Gastrocnemius medialis (tissue), 4 donors: ENCODE results near the gene EEF1A2. TPM values are rescaled to one million over a fixed set of nuclear protein-coding genes. Genes with fewer than 3 reads are reported as not detected.
A peak's percentile ranks its signal among the peaks of the same experiment; 100 is the strongest.

Source experiments
- ATAC-seq, 2 donors: fragments of 150-250 bp; one replicate each; pipeline ENCODE4 v1.9.1; 2016
- DNase-seq, 2 donors: peaks; one replicate each; pipeline ENCODE4 v3.0.0-alpha.2; 2019
- H3K27ac ChIP-seq, 4 donors: fragments of 200-600 bp; sonication (generic); 1 replicate in 1 of 4; 2 replicates in 3 of 4; pipeline ENCODE4 v1.5.1; 2016 to 2018; ENCODE audit warnings: mild to moderate bottlenecking in 2 of 4, moderate library complexity in 1 of 4
- H3K27me3 ChIP-seq, 3 donors: fragments of 200-600 bp; sonication (generic) in 2 of 3; 1 replicate in 1 of 3; 2 replicates in 2 of 3; pipeline versions ENCODE4 v1.5.1 to v1.6.0; 2016 to 2019; ENCODE audit warnings: mild to moderate bottlenecking in 1 of 3, moderate library complexity in 1 of 3
- H3K36me3 ChIP-seq, 2 donors: fragments of 200-600 bp; sonication (generic) in 1 of 2; one replicate each; pipeline ENCODE4 v1.5.1; 2017 to 2018
- H3K4me1 ChIP-seq, 2 donors: fragments of 200-600 bp; sonication (generic) in 1 of 2; one replicate each; pipeline ENCODE4 v1.5.1; 2016 to 2017; ENCODE audit warnings: mild to moderate bottlenecking in 2 of 2
- H3K4me3 ChIP-seq, 4 donors: fragments of 200-600 bp; sonication (generic) in 3 of 4; 1 replicate in 1 of 4; 2 replicates in 3 of 4; pipeline ENCODE4 v1.5.1; 2016 to 2019; ENCODE audit warnings: mild to moderate bottlenecking in 2 of 4
- H3K9me3 ChIP-seq, 3 donors: fragments of 200-600 bp; sonication (generic) in 2 of 3; 1 replicate in 1 of 3; 2 replicates in 2 of 3; pipeline ENCODE4 v1.5.1; 2016 to 2019
- CTCF ChIP-seq, 5 experiments: fragments of 450-650 bp in 3 of 5; fragments of 200-600 bp in 2 of 5; sonication (generic) in 2 of 5; IDR thresholded peaks in 4 of 5; conservative IDR thresholded peaks in 1 of 5; 1 replicate in 4 of 5; 2 replicates in 1 of 5; pipeline ENCODE4 v1.5.1; 2016 to 2019; ENCODE audit warnings: antibody characterized with exemption in 5 of 5, mild to moderate bottlenecking in 3 of 5, moderate library complexity in 3 of 5
- POLR2A ChIP-seq, 2 donors: fragments of 450-650 bp; IDR thresholded peaks; one replicate each; pipeline ENCODE4 v1.6.1; 2017; ENCODE audit warnings: antibody characterized with exemption in 2 of 2, mild to moderate bottlenecking in 2 of 2, moderate library complexity in 2 of 2
- in situ Hi-C, 4 donors: fragments of 200-750 bp; cut with MboI; loops; one replicate each; pipeline versions ENCODE4 v1.15.0 to v1.8.0; 2017; ENCODE audit warnings: low sequenced_read_pairs in 4 of 4
- intact Hi-C: fragments of 100-400 bp; cut with DNase I; formaldehyde crosslinking; loops from one replicate; pipeline ENCODE4 v1.15.1; 2023; ENCODE audit warnings: low total_unique reads
- total RNA-seq, 4 donors: library from RNA; depleted of rRNA; stranded (reverse); fragments of >200 nt; gene quantifications; one replicate each; pipeline versions ENCODE4 v1.1.0 to v1.2.3, GENCODE V29; 2016

The EEF1A2 gene
- total RNA-seq, 4 donors from 2014 or later = 1,736 to 2,603 (median 2,395) TPM

GRCh38 chr20:63487781-63488241, 11.1 kb downstream of the EEF1A2 start:
- in situ Hi-C loops (no loop called here), intact Hi-C loops (no loop called here)
- ATAC-seq (no peak), DNase-seq (no peak)
- H3K4me3 ChIP-seq = no peak overlapping the region
- H3K27ac ChIP-seq = peak overlapping the region in 1 of 4 donors; percentile 43
- TF ChIP-seq POLR2A (IDR thresholded peaks at IDR 0.05) (no peak), CTCF (IDR thresholded peaks at IDR 0.05 in 4 of 5, conservative IDR thresholded peaks at IDR 0.05 in 1 of 5) (no peak)
- H3K9me3 ChIP-seq = no peaks in the 10 kb centered on the region
- H3K4me1 ChIP-seq = peaks cover 0 to 5% of the 10 kb centered on the region in 2 donors
- H3K36me3 ChIP-seq = peaks cover 0 to 40% of the 10 kb centered on the region in 2 donors
- H3K27me3 ChIP-seq = no peaks in the 10 kb centered on the region

GRCh38 chr20:63487116-63487764, 11.6 kb downstream of the EEF1A2 start:
- H3K36me3 ChIP-seq = peaks cover 0 to 36% of the 10 kb centered on the region in 2 donors
- H3K9me3 ChIP-seq = no peaks in the 10 kb centered on the region
- H3K4me3 ChIP-seq = no peak overlapping the region
- peak overlapping the region in 1 of 4 donors; percentile 43 for H3K27ac ChIP-seq
- ATAC-seq = no peak
- DNase-seq = no peak
- no peaks in the 10 kb centered on the region for H3K27me3 ChIP-seq
- TF ChIP-seq POLR2A (IDR thresholded peaks at IDR 0.05) = no peak
- TF ChIP-seq CTCF (IDR thresholded peaks at IDR 0.05 in 4 of 5, conservative IDR thresholded peaks at IDR 0.05 in 1 of 5) = no peak
- in situ Hi-C loops = no loop called here
- intact Hi-C loops = no loop called here
- H3K4me1 ChIP-seq = peaks cover 0 to 5% of the 10 kb centered on the region in 2 donors

- in situ Hi-C loops = no loop called here
Observed at GRCh38 chr20:63486300-63486855, 12.5 kb downstream of the EEF1A2 start.

GRCh38 chr20:63484651-63485403, 14.1 kb downstream of the EEF1A2 start:
- TF ChIP-seq CTCF (IDR thresholded peaks at IDR 0.05 in 4 of 5, conservative IDR thresholded peaks at IDR 0.05 in 1 of 5) = no peak
- TF ChIP-seq POLR2A (IDR thresholded peaks at IDR 0.05) = no peak
- Histone ChIP-seq H3K27me3 (peaks cover 0 to 8% (median 0%) of the 10 kb centered on the region in 3 donors), H3K4me1 (peaks cover 0 to 5% of the 10 kb centered on the region in 2 donors), H3K36me3 (peaks cover 0 to 12% of the 10 kb centered on the region in 2 donors), H3K4me3 (no peak overlapping the region), H3K27ac (peak overlapping the region in 2 of 4 donors; percentile 6 to 16), H3K9me3 (no peaks in the 10 kb centered on the region)
- intact Hi-C loops = no loop called here
- DNase-seq (no peak), ATAC-seq (peak in 1 of 2 donors; percentile 9)
- in situ Hi-C loops = no loop called here

More at GRCh38 chr20:63486300-63486855, 12.5 kb downstream of the EEF1A2 start:
- H3K36me3 ChIP-seq = peaks cover 0 to 28% of the 10 kb centered on the region in 2 donors
- no peaks in the 10 kb centered on the region for H3K27me3 ChIP-seq
- H3K9me3 ChIP-seq = no peaks in the 10 kb centered on the region
- ATAC-seq (no peak), DNase-seq (peak in 1 of 2 donors; percentile 43)
- TF ChIP-seq CTCF (IDR thresholded peaks at IDR 0.05 in 4 of 5, conservative IDR thresholded peaks at IDR 0.05 in 1 of 5) (no peak), POLR2A (IDR thresholded peaks at IDR 0.05) (no peak)
- intact Hi-C loops = no loop called here
- H3K4me3 ChIP-seq = no peak overlapping the region
- peaks cover 0 to 5% of the 10 kb centered on the region in 2 donors for H3K4me1 ChIP-seq
- H3K27ac ChIP-seq = no peak overlapping the region
